HG03521 (cell line): ENCODE results near the gene HS1BP3.
A peak's percentile ranks its signal among the peaks of the same experiment; 100 is the strongest.

Experiments
- ATAC-seq: cut with Tn5 transposase; IDR thresholded peaks from one replicate; pipeline ENCODE4 v1.9.1; 2021; ENCODE audit warnings: mild to moderate bottlenecking, moderate library complexity; ENCODE audit not compliant: unreplicated experiment

HS1BP3 gene

GRCh38 chr2:20604401-20604911 is 46.4 kb downstream of the HS1BP3 start:
- ATAC-seq = no peak

- ATAC-seq = no peak
Observed at GRCh38 chr2:20603791-20604190, 47.1 kb downstream of the HS1BP3 start.

GRCh38 chr2:20602803-20603202 is 48.1 kb downstream of the HS1BP3 start:
- no peak for ATAC-seq

GRCh38 chr2:20600756-20601325 is 50.1 kb downstream of the HS1BP3 start:
- no peak for ATAC-seq

GRCh38 chr2:20599861-20600461 is 50.9 kb downstream of the HS1BP3 start:
- ATAC-seq = no peak

- no peak for ATAC-seq
Observed at GRCh38 chr2:20599001-20599600, 51.8 kb downstream of the HS1BP3 start.

GRCh38 chr2:20597860-20598183 is 53.1 kb downstream of the HS1BP3 start:
- ATAC-seq = no peak

- no peak for ATAC-seq
Observed at GRCh38 chr2:20596973-20597859, 53.7 kb downstream of the HS1BP3 start.

- ATAC-seq = peak; percentile 1
Observed at GRCh38 chr2:20596193-20596972, 54.5 kb downstream of the HS1BP3 start.

- ATAC-seq = peak; percentile 84
Observed at GRCh38 chr2:20595439-20596192, 55.3 kb downstream of the HS1BP3 start.

- ATAC-seq = peak; percentile 0
Observed at GRCh38 chr2:20594957-20595356, 55.9 kb downstream of the HS1BP3 start.

- no peak for ATAC-seq
Observed at GRCh38 chr2:20594048-20594750, 56.7 kb downstream of the HS1BP3 start.

- no peak for ATAC-seq
Observed at GRCh38 chr2:20593072-20594034, 57.5 kb downstream of the HS1BP3 start.

GRCh38 chr2:20592106-20593071 is 58.5 kb downstream of the HS1BP3 start:
- ATAC-seq = no peak

GRCh38 chr2:20590704-20591515 is 60.0 kb downstream of the HS1BP3 start:
- ATAC-seq = no peak

GRCh38 chr2:20589975-20590703 is 60.8 kb downstream of the HS1BP3 start:
- ATAC-seq = no peak
